ENCODE results near the gene THOC3.
"Not testable (repeated sequence)": the region's sequence is repeated elsewhere in the genome, so short reads cannot be mapped to it uniquely, and the experiment has no call there.

Gene THOC3, protein sequence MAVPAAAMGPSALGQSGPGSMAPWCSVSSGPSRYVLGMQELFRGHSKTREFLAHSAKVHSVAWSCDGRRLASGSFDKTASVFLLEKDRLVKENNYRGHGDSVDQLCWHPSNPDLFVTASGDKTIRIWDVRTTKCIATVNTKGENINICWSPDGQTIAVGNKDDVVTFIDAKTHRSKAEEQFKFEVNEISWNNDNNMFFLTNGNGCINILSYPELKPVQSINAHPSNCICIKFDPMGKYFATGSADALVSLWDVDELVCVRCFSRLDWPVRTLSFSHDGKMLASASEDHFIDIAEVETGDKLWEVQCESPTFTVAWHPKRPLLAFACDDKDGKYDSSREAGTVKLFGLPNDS

DNA sequence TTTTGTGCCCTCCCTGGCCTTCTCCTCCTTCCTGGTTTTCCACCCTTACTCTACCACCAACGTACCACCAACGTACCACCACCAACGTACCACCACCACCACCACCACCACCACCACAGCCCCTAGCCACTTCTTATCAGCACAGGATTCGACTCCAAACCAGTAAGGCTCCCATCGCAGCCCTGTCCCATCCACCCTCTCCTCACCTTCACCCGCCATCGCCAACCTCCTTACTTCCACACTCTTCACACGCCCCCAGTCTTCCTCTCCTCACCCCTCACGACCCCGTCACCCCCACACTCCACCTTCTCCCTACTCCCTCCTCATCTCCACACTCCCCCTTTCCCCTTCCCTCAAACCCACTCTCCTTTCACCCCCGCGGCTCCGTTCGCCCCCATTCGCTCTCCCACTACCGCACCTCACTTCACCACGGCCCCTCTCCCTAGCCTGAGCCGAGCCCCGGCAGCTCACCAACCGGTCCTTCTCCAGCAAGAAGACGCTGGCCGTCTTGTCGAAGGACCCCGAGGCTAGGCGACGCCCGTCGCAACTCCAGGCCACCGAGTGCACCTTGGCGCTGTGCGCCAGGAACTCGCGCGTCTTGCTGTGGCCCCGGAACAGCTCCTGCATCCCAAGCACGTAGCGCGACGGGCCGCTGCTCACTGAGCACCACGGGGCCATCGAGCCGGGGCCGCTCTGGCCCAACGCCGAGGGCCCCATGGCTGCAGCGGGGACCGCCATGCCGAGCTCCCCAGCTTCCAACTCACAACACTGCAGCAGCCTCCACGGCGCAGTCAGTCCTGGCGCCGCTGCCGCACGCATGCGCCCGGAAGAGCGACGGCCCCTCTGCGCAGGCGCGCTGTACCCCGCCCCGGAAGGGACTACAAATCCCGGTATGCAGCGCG is at the start of gene THOC3:
Gene THOC3, minus strand, starts transcription at position 845 of the 902 bp plus-strand sequence. Its CDS starts 107 bp downstream, at position 738.
- DNase-seq, result peak; percentile 70

DNA sequence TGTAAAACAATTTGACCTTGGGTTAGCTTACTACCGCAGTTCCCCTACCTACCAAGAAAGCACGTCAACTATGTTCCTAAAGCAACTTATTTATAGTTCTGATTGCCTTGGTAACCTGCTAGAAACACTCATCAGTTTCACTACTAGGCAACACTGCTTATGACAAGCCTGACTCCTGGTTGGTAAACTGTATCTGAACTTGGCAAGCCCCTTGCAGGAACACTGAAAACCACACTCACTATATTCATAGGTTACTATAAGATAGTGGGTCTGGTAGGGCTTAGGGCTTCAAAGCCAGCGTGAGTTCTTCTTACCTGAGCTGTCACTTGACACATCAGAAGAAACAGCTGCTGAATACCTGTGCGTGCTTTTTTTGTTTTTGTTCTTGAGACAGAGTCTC is 49.2 kb upstream of the THOC3 start:
- DNase-seq, result not testable (repeated sequence)

DNA sequence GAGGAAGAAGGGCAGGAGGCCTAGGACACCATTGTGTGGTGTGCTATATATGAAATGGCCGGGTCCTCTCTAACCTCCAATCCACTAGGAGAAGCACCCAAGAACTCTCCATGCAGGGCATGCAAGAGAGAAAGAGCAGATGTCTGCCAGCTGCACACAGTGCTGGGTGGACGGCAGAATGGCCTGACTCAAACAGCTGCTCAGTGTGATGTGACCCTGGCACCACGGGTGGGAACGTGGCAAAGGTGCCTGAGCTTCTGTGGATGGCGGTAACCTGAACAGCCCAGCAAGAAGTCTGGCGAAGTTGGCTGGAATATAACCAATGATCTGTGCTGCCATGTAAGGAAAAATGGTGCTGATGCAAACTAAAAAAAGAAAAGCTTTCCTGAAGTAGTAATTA is 46.2 kb upstream of the THOC3 start:
- not testable (repeated sequence) for DNase-seq

DNA sequence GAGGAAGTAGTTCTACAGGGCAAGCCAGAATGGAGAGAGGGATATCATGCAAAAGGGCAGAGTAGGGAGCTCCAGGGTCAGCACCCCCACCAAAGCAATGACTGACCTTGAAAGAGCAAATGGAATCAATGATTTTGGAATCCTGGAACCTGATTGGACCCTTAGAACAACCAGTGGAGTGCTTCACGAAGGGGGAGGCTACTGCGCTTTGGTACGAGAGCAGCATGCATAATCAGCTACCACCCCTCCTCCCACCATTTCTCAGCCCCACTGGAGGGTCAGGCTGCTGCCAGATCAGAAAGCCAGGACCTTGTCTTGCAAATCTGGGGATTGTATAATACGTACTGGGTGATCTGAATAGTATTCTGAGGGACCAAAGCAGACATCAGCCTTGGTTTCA is 43.0 kb upstream of the THOC3 start:
- DNase-seq, result not testable (repeated sequence)

DNA sequence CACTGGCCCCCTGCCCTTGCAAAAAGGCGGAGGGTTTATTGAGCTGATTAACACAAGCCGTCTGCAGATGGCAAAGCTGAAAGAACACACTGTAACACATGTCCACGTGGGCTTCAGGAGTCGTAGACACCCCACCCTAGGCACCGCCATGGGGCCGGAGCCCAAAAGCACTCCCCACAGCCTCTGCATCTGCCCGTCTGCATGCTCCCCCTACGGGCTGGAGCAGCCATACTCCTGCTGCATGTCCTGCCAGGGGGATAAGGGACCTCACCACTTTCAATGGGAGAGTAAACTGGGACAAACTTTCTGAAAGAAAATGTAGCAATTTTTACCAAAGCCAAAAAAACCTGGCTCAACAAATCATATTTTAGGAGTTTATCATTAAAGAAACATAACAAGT is 42.1 kb upstream of the THOC3 start:
- DNase-seq, result not testable (repeated sequence)

DNA sequence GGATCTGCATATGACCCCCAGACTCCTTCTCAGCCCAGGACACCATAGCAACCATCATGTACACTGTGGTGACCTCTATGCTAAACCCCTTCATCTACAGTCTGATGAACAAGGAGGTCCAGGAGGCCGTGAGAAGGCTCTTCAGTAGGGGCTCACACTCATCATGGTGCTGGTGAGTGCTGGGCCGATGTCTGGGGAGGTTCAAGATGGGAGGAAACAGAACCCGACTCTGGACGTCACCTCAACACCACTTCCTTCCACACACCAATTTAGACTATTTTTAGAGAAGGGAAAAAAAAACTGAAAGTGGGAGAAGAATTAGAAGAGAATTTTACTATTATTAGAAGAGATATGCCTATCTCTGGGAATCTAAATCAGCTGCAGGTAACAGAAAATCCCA is 39.1 kb upstream of the THOC3 start:
- DNase-seq, result not testable (repeated sequence)

DNA sequence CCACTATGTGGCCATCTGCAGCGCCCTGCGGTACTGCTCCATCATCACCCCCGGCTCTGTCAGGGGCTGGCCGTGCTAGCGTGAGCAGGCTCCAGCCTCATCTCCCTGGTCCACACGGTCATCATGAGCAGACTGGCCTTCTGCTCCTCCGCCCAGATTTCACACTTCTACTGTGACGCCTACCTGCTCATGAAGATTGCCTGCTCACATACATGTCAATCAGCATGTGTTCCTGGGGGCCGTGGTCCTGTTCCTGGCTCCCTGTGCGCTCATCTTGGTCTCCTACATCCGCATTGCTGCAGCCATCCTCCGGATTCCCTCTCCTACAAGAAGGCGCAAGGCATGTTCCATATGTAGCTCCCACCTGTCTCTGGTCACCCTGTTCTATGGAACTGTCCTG is 38.7 kb upstream of the THOC3 start:
- DNase-seq, result not testable (repeated sequence)

DNA sequence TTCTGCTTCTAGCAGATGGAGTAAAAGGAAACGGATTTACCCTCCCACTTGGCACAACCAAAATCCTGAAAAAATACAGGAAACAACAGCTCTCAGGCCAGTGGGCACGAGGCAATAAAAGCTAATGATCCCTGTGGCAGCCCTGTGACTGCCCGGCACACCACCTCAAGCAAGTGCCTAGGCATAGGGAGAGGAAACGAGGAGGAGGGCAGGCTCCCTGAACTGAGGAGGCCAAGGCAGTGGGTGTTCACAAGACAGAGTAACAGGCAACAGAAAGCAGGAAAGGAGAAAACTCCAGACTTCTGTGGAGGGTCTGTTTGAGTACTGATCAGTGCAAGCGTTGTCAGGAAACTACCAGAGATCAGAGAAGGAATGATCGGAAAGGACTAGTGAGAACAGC is 29.9 kb upstream of the THOC3 start:
- not testable (repeated sequence) for DNase-seq

DNA sequence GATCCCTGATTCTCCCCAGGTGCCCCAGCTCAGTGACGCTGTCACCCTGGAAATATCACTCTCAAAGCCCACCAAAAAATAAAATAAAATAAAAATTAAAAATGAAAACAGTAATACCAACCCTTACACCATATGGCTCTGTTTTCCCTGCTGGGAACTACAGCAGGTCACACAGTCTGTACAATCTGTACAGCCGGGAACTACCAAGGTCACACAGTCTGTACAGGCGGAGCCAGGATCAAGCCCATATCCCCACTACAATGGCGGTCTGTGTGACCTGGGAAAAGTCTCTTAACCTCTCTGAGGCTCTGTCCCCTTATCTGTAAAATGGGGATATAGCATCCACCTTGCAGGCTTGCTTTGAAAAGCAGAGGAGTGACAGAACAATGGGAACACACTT is 29.4 kb upstream of the THOC3 start:
- not testable (repeated sequence) for DNase-seq

DNA sequence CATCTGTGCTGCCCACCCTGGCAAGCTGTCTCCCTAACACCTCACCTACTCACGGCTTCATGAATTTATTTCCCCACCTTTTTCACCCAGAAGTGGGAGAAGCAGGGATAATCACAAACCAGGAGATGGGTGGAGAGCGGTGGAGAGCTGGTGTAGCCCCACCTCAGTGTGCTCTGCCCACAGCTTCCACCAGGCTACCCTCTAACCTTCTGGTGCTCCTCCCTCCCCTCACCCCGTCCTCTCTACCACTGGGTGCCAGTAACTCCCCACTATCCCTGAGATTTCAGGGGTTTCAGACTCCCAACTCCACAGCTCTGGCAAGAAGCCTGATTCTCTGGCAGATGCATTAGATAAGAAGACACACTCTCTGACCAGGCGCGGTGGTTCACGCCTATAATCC is 28.7 kb upstream of the THOC3 start:
- not testable (repeated sequence) for DNase-seq

DNA sequence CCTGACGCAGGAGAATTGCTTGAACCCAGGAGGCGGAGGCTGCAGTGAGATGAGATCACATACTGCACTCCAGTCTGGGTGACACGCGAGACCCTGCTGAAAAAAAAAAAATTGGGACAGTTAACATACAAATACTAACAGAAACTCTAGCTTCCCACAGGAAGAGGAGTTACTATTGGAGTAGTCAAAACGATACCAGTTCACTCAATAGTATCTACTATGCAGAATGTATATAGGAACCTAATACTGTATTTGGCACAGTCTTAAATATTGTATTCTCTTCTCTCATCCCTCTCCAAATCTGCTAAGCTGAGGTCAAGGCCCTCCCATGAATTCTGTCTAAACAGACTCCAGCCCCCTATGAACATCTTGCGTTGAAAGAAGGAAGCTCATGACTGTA is 27.4 kb upstream of the THOC3 start:
- DNase-seq, result not testable (repeated sequence)

DNA sequence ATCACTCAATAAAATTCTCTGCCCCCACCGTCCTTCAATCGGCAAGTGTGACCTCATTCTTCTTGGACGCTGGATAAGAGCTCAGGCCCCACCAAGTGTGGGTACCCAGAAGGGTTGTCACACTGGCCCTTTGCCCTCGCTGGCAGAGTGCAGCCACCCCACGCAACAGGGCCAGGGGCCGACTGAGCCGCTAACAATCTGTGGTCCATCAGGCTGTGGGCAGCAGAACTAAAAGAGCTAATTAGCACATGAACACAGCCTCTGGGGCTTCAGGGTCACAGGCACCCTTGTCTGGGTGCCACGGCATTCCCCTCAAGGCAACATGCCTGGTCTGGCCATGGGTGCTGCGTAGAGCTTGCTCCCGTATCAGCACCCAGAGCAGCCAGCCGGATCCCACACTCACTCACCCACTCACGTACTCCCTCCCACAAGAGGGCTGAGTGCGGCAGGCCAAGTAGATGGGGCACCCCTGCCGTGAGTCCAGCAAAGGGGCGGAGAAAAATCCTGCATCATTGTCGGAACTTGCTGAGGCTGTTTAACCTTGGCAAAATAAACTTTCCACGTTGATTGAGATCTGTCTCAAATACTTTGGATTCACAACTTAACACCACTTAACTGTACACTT is 11.4 kb upstream of the THOC3 start:
- not testable (repeated sequence) for DNase-seq

DNA sequence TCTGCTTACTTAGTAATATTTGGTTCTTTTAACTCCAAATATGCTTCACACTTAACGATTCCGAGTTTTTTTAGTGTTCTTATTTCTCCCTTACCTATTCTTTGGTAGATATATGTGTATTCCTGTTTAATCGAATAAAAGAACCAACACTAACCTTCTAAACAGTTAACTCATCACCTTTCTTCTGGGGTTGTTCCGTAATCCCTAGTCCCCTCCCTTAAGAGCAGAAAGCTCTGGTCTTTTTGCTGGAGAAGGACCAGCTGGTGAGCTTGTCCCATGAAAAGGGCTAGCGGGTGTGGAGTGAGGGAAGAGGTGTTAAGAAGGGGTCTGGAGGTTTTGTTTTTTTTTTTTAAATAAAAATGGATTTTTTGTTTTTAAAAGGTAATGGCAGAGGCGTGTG is 266 bp upstream of the THOC3 start:
- DNase-seq, result not testable (repeated sequence)

DNA sequence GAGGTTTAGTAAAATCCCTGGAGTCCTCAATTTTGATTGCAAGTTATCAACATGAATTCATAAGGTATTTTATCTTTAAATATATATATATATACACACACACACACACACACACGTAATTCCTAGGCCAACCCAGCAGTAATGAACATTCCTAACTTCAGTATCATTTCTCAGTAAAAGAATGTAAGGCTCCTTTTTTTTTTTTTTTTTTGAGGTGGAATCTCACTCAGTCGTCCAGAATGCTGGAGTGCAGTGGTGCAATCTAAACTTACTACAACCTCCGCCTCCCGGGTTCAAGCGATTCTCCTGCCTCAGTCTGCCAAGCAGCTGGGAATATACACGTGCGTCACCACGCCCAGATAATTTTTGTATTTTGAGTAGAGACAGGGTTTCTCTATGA is 5.8 kb downstream of the THOC3 start:
- not testable (repeated sequence) for DNase-seq

DNA sequence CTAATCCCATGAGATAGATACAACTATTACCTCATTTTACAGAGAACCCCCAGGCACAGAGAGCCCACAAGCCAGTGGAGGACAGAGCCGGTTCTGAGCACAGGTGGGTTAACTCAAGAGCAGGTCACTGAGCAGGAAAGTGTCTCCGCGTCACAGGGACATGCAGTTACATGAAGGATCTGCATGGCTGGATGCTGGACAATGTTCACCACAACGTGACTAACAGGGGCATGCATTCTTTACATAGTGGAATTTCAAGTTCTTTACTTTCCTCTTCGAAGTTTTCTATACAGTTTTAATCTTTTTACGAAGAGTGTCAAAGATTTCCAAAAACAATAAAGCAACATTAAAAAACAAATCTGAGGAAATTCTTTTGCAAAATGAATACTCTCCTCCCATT is 7.9 kb downstream of the THOC3 start:
- DNase-seq, result not testable (repeated sequence)

DNA sequence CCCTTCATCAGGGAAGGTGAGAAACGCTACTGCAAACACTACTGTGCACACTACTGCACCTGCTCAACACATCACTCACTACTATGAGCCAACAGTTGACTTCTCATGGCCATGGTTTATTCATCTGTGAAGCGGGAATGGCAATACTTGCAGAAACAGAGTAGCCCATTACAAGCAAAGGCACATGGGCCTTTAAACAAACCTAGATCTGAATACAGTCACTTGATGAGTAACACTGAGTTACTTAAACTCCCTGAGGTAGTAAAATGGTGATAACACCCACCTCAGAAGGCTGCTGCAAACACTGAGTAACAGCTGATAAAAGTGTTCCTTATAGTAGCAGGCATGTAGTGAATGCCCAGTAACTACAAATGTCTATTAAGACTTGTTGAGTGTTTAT is 9.6 kb downstream of the THOC3 start:
- DNase-seq, result not testable (repeated sequence)

DNA sequence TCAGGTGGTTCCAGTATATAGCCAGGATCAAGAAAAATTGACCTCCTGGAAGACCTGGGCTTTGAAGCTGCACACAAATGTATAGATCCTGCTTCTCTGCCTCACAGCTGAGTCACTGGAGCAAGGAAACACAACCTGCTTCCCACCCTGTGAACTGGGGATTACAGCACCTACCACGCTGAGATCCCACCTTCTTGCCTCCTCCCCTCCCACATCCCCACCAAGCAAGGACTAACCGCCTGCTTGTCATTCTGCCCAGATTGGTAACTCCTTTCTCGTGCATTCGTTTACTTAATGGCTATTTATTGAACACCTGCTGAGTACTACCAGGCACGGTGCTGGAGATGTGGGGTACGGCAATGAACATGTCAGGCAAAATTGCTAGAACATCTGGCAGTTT is 14.0 kb downstream of the THOC3 start:
- not testable (repeated sequence) for DNase-seq

DNA sequence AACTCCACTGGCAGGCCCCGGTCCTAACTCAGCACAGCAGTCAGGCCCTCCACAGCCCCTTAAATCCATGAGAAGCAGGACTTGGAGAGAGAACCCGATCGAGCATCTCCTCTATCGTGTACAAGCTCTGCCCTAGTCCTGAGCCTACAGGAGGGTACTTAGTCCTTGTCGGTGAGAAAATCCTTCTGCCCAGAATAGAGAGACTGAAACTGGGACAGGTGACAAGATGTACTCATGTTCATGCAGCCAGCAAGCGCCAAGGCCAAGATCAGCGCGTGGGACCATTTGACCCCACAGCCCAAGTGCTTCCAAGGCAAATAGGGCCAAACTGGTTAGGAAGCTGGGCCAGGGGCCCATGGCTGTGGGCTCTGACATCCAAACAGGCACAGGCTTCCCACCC is 15.3 kb downstream of the THOC3 start:
- DNase-seq, result not testable (repeated sequence)

DNA sequence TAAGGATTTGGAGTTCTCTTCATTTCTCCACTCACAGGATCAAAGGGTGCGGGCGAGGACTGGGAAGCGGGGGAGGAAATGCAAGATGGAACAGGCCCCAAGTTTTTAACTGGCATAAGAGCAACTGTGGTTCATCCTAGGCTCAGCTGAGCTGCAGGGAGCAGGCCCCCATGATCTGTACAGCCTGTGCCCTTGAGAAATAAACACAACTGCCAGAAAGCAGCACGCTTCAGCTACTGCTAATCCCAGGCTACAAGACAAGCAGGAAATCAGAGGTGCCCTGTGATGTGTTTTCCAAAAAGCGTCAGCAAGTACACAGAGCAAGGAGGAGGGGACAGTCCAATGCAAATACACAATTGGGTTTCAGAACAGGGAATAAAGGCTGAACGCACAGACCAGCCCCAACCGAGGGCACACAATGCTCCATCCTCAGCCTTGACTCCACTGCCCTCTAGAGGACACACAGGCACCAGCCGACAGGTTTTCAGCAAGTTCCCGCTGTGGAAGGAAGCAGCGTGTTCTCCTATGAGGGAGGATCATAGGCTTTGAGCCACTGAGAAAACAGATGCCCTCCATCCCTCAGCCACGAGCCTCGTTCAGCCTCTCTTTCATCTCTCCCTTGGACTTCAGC is 16.7 kb downstream of the THOC3 start:
- not testable (repeated sequence) for DNase-seq

DNA sequence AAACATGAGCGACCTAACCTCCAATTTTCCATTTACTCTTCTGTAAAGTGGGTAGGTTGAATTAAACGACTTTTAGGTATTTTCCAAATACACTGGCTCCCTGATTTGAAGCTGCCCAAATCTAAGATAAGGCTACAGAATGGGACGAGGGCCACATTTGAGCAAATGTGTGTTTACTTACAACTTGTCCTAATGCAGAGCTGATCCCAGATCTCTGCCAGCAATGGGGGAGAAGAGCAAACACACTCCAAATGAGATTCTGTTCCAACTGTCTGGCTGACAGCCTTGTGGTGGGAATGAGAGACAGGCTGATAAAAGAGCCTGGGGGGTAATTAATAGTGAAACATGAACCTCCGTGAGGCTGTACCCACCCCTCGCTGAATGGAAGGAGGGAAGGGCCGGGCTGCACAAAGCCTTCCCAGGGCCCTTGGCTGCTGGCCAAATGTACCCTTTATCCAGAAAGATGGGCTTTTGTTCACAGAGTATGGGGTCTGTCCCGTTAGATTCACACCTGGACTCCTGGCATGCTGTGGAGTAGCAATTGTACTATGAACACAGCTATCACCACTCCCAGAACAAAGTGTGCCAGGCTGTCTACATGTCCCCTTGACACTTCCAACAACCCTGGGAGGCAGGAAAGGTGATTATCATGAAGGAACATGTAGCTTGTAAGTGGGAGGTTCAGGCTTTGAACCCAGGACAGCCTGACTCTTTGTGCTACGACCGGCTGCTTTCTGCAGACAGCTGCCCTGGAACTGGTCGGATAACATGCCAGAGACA is 19.6 kb downstream of the THOC3 start:
- DNase-seq, result not testable (repeated sequence)

DNA sequence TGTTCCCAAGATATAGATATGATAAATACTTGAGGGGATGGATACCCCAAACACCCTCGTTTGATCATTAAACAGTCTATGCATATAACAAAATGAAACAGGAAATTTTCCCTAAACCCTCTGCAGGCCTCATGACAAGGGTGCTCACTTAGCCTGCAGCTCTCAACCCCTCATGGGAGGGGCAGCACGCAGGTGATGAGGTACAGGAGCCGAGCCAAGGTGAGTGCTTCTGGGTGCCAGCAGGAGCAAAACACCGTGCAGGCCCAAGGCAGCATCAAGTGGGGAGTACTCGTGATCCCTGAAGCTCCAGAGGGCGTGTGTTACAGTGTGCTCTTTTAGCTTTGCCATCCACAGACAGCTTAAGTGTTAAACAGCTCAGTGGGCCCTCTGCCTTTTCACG is 24.9 kb downstream of the THOC3 start:
- not testable (repeated sequence) for DNase-seq

DNA sequence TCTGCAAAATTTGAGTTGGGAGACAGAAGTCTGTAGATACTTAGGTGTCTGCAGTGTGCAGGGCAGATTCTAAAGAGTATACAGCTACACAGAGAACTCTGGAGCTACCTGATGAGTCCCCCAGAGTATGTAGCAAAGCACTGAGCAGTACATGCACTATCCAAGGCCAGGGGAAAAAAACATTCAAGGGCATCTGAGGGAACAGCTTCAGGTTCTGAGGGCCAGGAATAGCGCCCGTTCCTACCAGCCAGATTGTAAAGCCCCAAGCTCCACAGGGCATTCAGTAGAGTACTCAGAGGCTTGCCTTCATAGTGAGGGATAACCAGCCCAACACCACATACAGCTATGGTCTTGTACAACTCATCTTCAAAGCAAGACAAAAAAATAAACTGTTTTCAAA is 27.5 kb downstream of the THOC3 start:
- DNase-seq, result not testable (repeated sequence)
